ENCODE results near the gene NELFB. TPM values are rescaled to one million over a fixed set of nuclear protein-coding genes. Genes with fewer than 3 reads are reported as not detected.

The NELFB gene
- total RNA-seq, 4 donors from 2014 or later = 26.1 to 41.4 (median 35.2) TPM

DNA sequence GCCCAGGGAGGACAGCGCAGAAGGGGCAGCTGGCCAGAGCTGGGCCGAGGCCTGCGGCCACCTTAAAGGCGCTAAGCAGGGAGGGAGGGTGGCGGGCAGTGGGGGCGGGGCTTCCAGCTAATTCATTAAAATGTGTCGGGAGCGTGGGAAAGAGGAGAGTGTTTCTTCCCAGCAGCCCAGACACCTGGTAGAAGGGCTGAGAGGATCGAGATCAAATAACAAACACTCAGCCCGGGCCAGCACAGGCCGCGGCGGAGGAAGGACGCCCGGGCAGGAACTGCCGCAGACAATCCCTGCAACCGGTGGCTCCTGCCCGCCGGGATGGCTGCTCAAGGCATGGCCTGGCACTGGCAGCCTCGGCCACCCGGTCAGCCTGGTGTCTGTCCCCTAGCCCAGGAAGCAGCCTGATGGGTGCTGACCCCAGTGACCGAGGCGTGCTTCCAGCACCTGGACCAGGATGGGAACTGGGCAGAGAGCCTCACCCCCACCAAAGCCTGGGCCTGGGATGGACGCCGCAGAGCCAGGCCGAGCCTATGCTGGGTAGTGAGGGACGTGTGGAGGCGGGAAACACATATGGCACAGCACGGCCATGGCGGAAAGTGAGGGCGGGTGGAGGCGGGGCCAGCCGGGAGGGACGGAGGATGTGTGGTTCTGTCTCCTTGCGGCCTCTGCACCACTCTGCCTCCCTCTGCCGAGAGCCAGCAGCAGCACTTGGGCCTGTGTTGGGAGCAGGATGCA lies 50.1 kb downstream of the NELFB start:
- intact Hi-C loops (cut with DNase I) = no loop called here
- Histone ChIP-seq H3K36me3 (no peaks in the 10 kb centered on the region), H3K27me3 (peaks cover 0 to 56% (median 0%) of the 10 kb centered on the region in 4 donors), H3K4me3 (peak overlapping the region in 3 of 4 donors; percentile 29 to 54 (median 36)), H3K9me3 (no peaks in the 10 kb centered on the region), H3K4me1 (peaks cover 55 to 84% (median 73%) of the 10 kb centered on the region in 3 donors), H3K27ac (peak overlapping the region; percentile 85 to 94 (median 89))
- 13% methylated on average over 6 to 14 of the region's 36 CpGs for WGBS, 2 donors
- no peak for DNase-seq
- peak in 1 of 4 donors; percentile 30 for TF ChIP-seq POLR2A (IDR thresholded peaks at IDR 0.05)
- TF ChIP-seq, protein P1, sequence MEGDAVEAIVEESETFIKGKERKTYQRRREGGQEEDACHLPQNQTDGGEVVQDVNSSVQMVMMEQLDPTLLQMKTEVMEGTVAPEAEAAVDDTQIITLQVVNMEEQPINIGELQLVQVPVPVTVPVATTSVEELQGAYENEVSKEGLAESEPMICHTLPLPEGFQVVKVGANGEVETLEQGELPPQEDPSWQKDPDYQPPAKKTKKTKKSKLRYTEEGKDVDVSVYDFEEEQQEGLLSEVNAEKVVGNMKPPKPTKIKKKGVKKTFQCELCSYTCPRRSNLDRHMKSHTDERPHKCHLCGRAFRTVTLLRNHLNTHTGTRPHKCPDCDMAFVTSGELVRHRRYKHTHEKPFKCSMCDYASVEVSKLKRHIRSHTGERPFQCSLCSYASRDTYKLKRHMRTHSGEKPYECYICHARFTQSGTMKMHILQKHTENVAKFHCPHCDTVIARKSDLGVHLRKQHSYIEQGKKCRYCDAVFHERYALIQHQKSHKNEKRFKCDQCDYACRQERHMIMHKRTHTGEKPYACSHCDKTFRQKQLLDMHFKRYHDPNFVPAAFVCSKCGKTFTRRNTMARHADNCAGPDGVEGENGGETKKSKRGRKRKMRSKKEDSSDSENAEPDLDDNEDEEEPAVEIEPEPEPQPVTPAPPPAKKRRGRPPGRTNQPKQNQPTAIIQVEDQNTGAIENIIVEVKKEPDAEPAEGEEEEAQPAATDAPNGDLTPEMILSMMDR (IDR thresholded peaks at IDR 0.05) = no peak

DNA sequence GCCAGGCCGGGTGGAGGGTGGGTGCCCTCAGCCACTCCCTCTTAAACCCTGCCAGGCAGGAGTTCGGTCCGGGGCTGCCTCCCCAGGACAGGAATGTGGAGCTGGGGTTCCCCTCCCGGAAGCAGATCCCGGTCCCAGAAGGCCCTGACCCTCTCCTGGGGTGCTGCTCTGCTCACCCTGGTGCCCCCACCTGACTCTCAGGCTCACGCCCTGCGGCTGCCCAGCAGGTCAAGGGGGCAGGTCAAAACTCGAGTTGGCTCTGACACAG lies 50.6 kb downstream of the NELFB start:
- intact Hi-C loops (cut with DNase I) = no loop called here
- Histone ChIP-seq H3K27ac (peak overlapping the region; percentile 85 to 94 (median 89)), H3K9me3 (no peaks in the 10 kb centered on the region), H3K27me3 (peaks cover 0 to 51% (median 0%) of the 10 kb centered on the region in 4 donors), H3K36me3 (no peaks in the 10 kb centered on the region), H3K4me3 (peak overlapping the region in 3 of 4 donors; percentile 29 to 54 (median 36)), H3K4me1 (peaks cover 51 to 84% (median 69%) of the 10 kb centered on the region in 3 donors)
- no peak for DNase-seq
- WGBS, 2 donors = 0 to 10% methylated on average over 1 to 6 of the region's 8 CpGs
- peak in 1 of 4 donors; percentile 1 for TF ChIP-seq POLR2A (IDR thresholded peaks at IDR 0.05)
- TF ChIP-seq, protein P1 (IDR thresholded peaks at IDR 0.05) = no peak

DNA sequence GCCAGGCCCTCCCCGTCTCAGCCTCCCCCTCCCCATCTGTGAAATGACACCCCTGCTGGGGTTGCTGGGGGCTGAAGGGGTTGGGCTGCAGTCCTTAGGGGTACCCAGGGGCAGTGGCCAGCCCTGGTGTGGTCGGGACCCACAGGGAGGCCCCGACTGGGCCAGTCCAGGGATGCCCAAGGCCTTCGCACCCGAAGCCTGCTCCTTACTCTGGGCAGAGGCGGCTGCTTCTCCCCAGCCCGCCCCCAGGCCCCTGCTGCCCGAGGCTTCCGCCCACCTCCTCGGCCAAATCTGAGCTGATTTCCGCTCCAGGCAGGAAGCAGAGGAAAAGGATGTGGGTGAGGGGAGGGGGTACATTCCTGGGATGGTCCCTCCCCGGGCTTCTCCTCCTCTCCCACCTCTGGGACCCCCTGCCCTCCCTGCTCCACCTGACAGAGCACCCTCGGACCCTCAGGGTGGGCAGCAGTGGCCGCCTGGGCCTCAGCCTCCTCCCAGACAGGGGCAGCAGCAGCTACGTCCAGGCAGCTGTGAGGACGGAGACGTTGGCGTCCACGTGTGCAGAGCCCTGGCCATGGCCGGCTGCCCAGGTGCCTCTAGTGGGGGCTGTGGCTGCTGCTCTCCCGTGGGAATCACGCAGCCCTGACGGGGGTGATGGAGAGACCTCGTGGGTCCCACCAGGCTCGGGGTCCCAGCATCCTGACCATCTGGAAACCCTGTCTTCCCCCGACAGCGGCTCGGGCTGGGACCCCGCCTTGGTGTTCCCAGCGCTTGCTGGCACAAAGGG lies 51.1 kb downstream of the NELFB start:
- H3K4me1 ChIP-seq = peaks cover 56 to 84% (median 67%) of the 10 kb centered on the region in 3 donors
- no CpG with 5 or more reads among the region's 30 CpGs for WGBS, 2 donors
- H3K27ac ChIP-seq = peak overlapping the region; percentile 85 to 94 (median 89)
- intact Hi-C loops (cut with DNase I) = no loop called here
- H3K9me3 ChIP-seq = no peaks in the 10 kb centered on the region
- no peak for DNase-seq
- peak overlapping the region in 2 of 4 donors; percentile 14 to 54 for H3K4me3 ChIP-seq
- H3K36me3 ChIP-seq = no peaks in the 10 kb centered on the region
- no peak for TF ChIP-seq POLR2A (IDR thresholded peaks at IDR 0.05)
- TF ChIP-seq, protein P1 (IDR thresholded peaks at IDR 0.05) = no peak
- peaks cover 0 to 46% (median 0%) of the 10 kb centered on the region in 4 donors for H3K27me3 ChIP-seq

DNA sequence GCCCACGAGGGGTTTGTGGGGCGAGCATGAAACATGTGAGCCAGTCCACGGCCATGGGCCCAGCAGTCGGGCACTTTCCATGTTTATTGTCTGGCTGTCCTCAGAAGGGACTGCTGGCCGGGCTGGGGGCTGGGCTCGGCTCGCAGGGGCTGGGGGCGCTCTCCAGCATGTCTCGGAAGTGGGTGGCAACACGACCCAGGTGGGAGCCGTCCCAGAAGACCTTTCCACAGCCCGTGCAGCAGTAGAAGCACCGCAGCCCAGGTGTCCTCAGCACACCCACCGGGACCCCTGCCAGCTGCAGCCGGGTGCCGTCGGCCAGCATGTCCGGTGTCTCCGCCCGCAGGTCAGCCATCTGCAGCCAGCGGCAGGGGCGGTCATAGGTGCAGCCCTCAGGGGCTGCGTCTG lies 51.7 kb downstream of the NELFB start:
- H3K9me3 ChIP-seq = no peaks in the 10 kb centered on the region
- 32 to 53% methylated on average over 10 to 11 of the region's 23 CpGs for WGBS, 2 donors
- TF ChIP-seq POLR2A (IDR thresholded peaks at IDR 0.05) = no peak
- TF ChIP-seq, protein P1 (IDR thresholded peaks at IDR 0.05) = no peak

More for the DNA sequence above, 51.7 kb downstream of the NELFB start:
- peak overlapping the region in 3 of 4 donors; percentile 85 to 94 (median 88) for H3K27ac ChIP-seq
- H3K4me1 ChIP-seq = peaks cover 61 to 85% (median 62%) of the 10 kb centered on the region in 3 donors
- H3K4me3 ChIP-seq = peak overlapping the region in 2 of 4 donors; percentile 14 to 54
- peaks cover 0 to 42% (median 0%) of the 10 kb centered on the region in 4 donors for H3K27me3 ChIP-seq
- no peaks in the 10 kb centered on the region for H3K36me3 ChIP-seq
- no peak for DNase-seq
- intact Hi-C loops (cut with DNase I) = no loop called here
